HG02970 (cell line): ENCODE data around the gene ANKRD13D.
"Not testable (repeated sequence)": the region's sequence is repeated elsewhere in the genome, so short reads cannot be mapped to it uniquely, and the experiment has no call there.

Experiments
- ATAC-seq: cut with Tn5 transposase; IDR thresholded peaks from one replicate; pipeline ENCODE4 v1.9.1; 2021; ENCODE audit warnings: mild to moderate bottlenecking, moderate library complexity, moderate number of reproducible peaks; ENCODE audit not compliant: unreplicated experiment, low FRiP score

ANKRD13D gene

DNA sequence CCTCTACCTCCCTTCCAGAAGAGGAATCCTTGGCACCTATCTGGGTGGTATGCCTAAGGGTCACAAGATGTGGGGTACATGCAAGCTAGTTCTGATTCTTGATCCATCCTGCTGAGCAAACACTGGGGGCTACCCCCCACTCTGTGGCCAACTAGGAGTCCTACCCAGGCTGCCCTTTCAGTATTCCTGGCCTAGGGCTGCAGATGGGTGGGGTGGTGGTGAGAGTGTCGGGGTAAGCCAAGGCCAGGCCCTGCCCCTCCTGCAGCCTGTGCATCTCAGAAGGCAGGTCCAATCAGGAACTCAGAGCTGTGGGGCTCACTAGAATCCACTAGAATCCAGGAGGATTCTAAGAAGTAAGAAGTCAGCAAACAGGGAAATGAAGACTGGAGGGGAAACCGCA lies 25.1 kb downstream of the ANKRD13D start:
- no peak for ATAC-seq

DNA sequence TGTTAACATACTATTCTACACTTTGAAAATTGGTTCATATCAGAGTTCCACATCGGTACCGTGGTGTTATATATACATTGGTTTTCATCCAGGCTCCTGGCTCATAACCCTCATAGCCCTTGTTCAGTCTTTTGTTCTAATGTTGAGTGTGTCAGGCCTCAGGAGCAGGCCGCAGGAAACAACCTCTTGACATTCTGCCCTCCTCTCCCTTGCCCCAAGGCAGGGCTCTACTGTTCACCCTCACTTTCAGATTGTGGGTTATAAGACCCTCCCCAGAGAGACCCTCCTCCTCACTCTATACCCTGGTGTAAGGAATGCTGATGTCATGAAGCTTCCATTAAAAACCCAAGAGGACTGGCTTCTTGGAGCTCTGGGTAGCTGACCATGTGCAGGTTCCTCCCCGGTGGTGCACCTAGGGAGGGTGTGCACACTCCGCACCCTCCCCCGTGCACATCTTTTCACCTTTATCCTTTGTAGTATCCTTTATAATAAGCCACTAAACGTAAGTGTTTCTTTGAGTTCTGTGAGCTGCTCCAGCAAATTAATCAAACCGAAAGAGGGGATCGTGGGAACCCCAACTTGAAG lies 26.3 kb downstream of the ANKRD13D start:
- no peak for ATAC-seq

DNA sequence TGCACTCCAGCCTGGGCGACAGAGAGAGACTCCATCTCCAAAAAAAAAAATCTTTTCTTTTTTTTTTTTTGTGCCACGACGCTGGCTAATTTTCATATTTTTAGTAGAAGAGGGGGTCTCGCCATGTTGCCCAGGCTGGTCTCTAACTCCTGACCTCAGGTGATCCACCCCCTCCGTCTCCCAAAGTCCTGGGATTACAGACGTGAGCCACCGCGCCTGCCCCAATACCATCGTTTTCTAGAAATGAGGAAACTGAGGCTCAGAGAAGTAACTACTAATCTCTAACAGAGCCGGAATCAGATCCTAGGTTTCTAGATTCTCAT lies 27.7 kb downstream of the ANKRD13D start:
- ATAC-seq, result no peak

DNA sequence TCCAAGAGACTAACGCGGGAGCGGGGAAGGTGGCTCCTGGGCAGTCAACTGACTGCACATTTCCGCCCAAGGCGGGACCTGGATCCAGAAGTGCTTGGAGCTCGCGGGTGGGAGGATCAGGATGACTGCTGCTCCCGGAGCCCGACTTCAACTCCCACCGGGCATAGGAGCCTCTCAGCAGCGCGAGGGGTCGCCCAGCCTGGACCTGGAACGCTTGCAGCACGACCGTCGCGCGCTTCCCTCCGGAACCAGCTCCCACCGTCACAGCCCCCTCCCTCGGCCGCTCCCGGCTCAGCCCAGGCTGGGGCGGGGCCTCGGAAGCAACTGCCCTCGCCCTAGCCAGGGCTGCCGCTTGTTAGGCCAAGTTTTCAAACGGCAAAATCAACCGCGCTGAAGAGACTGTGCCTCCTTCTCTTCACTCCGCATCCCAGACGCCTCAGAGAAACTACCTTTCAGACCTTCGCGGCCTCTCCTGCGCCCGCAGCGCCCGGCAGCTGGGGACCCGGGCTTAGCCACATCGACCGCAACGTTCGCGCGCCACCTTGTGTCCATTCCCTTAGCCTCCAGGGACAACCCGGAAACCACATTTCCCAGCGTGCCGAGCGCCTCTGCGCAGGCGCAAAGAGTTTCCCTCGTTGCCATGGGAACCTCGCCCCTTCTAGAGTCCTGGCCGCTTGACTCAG lies 28.2 kb downstream of the ANKRD13D start:
- peak; percentile 81 for ATAC-seq

DNA sequence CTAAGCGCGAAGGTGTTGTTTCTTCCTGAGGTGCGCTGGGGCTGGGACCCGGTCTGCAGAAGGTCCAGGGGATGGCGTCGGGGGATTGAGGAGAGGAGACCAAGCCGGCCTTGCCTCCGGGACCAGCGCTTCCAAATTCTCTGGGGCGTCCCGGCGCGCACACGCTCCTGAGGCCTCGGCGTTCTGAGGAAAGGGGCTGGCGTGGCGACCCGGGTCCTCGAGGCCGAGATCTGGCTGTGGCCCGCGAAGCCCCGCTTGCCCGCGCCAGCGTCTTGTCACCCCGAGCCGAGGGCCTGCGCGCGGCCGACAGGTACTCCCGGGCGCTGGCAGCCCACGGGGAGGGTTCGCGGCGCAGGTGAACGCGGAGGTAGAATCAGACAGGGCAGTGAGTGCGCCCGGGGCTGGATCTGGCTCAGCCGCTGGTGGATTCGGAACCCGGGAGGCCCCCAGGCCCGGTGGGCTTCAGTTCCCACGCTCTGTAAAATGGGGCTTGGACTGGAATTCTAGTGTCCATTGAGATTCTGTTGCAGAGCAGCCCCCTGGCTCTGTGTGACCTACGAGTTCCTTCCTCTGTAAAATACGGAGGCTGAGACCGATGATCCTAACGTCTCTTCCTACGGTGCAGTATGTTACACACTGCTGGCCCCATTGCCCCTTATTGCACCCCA lies 28.9 kb downstream of the ANKRD13D start:
- ATAC-seq, result peak; percentile 22

DNA sequence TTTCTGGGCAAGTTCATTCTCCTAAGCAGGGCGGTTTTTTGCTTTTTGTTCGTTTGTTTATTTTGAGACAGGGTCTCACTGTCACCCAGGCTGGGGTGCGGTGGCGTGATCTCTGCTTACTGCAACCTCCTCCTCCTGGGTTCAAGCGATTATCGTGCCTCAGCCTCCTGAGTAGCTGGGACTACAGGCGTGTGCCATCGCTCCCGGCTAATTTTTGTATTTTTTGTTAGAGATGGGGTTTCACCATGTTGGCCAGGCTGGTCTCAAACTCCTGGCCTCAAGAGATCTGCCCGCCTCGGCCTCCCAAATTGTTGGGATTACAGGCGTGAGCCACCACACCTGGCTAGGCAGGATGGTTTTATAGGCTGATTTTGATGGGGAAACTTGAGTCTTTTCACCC lies 29.8 kb downstream of the ANKRD13D start:
- ATAC-seq, result not testable (repeated sequence)

DNA sequence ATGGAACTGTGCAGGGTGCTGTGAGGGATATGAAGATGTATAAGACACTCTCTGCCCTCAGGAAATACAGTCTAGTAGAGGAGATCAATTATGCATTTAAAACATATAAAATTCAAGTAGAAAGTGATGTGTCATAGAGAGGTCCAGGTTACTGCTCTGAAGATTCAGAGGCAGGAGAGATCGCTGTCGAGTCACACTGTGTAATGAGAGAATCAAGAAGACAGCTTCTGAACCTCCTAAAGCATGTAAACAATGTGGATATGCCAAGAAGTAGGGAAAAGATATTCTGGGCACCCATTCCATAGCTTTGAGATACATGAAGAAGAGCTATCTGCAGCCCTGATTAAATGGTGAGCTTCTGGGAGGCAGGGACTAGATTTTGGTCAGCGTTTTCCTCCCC lies 30.9 kb downstream of the ANKRD13D start:
- no peak for ATAC-seq

DNA sequence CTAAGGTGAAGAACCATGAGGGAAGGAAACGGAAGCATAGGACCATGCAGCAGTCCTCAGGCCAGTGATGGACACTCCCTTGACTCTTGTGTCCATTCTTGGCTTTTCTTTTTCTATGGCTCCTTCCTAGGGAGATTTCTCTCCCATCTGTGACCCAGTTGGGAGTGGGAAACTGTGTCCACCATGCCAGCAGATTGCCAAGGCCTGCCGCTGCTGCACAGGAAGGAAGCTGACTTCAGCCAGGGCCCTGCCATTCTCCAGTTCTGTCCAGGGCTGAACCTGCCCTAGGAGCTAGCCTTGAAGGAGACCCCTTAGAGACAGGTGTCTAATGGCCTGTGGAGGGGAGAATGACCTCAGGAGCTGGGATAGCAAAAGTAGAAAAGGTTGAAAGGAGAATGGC lies 31.6 kb downstream of the ANKRD13D start:
- no peak for ATAC-seq

DNA sequence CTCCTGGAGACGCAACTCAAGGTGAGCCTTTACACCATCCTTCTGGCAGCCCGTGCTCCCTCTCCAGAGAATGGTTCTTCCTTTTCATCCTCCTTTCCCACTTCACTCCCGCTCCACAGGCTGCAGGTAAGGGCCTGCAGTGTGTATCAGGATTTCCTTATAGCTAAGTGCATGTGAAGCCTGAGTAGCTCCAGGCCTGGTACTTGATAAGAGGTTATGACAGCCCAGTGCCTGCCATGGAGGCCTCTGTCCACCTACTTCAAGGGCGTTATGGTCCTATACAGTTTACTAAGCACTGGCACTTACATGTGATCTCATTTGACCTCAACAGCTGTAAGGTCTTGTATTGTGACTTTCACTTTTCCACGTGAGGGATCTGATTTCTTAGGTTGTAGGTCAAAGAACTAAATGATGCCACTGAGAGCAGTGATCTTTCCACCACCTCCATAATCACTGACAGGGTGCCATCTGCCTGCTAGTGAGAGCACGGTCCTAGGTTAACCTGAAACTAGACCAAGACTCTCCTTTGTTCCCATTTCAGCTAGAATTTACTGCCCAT lies 32.3 kb downstream of the ANKRD13D start:
- ATAC-seq, result no peak

DNA sequence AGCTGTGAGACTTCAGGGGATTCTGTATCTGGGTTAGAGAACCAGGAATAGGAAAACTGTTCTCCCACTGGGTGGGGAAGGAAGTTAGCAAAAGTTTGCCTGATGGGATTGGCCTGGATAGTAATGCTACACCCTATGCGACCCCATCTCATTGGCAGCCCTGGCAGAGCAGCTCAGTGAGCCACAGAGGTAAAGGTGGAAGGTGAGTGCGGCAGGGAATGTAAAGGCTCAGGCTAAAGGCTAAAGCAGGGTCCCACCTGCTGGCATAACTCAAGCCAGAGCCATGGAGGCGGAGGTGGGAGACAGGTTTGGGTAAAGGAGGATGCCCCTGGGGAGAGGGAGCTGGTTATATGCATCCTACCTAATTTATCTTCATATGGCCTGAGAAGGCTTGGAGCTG lies 32.9 kb downstream of the ANKRD13D start:
- ATAC-seq, result no peak

DNA sequence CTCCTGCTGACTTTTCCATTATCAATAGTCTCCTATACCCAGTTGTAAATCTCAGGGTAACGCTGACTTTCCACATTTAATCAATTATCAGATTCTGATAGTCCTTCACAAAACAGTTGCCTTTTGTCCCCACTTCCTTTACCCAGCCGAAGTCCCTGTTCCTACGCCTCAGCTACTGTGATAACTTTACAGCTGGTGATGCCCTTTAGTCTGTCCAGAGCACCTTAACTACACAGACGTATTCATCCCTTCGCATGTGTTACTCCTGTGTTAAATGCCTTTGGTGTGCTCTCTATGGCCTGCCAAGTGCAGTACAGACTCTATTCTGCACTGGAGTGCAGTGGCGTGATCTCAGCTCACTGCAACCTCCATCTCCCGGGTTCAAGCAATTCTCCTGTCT lies 34.4 kb downstream of the ANKRD13D start:
- no peak for ATAC-seq

DNA sequence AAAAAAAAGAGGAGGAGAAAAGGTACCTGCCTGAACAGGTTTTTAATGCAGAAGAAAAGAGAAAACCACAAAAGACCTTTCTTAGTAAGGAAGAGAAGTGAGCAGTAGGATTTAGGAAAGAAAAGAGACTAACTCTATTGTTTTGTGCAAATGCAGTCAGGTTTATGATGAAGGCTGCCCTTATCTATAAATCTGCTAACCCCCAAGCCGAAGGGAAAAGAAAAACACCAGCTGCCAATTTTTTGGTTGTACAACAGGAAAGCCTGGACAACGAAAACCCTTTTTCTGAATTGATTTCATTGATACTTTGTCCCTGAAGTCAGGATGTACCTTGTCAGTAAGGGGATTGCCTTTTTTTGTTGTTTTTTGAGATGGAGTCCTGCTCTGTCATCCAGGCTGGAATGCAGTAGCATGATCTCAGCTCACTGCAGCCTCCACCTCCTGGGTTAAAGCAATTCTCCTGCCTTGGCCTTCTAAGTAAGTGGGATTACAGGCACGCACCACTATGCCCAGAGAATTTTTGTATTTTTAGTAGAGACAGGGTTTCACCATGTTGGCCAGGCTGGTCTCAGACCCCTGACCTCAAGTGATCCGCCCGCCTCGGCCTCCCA lies 43.1 kb downstream of the ANKRD13D start:
- ATAC-seq, result no peak

DNA sequence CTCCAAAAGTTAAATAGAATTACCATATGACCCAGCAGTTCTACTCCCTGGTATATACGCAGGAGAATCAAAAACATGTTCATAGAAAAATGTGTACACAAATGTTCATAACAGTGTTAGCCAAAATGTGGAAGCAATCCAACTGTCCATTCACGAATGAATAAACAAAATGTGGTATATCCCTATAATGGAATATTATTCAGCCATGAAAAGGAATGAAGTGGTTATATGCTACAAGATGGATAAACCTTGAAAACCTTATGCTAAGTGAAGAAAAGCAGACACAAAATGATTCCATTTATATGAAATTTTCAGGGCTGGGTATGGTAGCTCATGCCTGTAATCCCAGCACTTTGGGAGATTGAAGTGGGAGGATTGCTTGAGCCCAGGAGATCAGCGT lies 48.2 kb downstream of the ANKRD13D start:
- no peak for ATAC-seq

DNA sequence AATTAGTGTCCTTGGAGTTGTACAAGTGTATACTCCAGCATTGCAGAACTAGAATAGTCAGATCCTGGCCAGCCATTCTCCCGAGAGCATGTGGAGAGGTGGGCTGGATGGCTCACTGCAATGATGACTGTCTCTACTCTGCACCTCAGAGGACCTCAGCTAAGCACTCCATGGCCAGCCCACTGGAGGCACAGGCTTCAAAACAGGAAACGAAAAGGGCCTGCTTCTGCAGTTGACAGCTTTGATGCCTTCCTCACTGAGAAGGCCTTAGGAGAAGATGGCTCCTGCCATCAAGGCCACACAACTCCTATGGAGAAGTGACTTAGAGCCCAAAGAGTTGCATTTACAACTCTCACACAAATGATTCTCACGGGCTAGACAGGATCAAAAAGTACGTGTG lies 55.2 kb downstream of the ANKRD13D start:
- no peak for ATAC-seq

DNA sequence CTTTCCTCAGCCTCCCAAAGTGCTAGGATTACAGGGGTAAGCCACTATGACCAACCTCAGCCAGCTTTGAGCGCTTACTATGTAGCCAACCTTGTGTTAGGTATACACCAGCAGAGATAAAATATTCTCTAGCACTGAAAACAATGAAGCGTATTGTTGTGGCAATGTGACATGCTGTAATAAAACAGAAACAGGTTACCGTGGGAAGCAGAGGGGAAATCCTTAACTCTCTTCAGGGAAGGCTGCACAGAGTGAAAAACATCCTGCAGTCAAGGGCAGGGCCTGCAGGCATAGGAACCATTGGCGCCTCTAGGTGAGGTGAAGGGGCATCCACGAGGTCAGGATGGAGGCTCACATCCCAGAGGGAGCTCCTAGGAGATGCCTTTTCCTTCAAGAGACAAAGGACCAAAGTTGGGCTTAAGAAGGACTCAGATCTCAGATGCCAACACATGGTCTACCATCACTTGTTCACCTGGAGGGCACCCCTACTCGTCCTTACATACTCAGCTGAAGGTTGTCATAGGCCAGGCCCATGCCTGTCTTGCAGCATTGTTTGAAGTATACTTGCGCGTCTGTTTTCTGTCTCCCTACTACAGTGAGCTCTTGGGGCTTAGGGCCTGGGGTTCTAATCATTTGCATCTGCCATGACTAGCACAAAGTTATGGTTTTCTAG lies 56.3 kb downstream of the ANKRD13D start:
- ATAC-seq, result no peak

DNA sequence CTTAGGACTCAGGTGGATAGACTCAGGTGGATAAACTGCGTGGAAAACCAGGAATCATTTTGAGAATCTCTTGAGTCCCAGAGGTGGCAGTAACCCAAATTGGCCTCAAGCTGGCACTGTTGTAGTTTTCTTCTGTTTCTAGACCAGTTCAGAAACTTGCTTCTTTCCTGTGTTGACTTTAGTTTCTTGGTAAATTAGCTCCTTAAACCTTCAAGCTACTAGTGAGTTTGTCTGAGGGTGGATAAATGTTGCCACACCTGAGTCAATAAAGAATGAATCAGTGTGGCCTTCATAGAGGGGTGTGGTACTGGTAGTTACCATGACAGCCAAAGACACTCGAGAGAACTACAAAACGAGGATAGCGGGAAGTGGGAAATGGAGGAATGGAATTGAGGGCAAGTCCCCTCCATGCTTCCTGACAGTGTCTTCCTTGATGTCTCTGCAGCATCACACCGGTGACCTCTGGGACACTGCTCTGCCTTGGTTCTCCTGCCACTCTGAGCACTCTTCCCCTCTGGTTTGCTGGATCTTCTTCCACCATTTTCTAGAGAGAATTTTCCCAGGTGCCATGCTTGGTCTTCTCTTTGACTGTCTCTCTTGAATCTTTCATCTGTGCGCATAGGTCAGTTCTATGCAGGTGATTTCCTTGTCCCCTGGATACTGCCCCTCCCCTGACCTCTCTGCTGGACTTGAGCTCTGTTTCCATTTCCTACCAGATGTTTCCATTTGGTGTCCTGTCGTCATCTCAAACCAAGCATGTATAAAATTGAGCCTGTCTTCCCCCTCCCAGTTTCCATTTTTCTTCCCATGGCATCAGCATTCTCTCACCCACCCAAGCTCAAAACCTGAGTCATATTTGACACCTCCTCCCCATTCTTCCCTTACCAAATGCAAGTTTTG lies 57.1 kb downstream of the ANKRD13D start:
- ATAC-seq, result no peak

DNA sequence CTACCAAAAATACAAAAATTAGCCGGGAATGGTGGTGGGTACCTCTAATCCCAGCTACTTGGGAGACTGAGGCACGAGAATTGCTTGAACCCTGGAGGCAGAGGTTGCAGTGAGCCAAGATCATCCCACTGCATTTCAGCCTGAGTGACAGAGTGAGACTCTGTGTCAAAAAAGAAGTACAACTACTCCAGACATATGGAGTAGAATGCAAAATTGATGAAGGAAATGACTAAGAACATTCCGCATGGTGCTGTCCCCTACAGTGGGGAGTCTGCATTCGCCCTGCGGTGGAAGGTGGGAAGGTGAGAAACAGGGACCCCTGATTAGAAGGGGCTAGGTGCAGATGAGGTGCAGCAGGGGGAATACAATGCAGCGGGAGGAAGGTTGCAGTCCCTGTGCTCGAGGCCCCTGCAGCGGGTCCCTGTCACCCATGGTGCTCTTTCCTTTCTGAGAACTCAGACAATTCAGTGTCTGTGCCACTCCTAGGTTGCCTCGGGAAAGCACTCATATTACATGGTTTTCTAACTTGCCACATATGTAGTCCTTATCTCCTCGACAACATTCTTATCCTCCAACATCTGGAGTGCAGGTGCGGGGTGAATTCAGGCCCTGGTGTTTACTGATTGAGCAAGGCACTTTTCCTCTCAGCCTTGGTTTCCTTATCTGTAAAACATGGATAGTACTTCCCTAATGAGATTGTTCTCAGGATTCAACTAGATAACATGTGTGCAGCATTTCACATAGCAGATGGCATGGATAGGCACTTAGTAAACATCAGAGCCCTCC lies 59.1 kb downstream of the ANKRD13D start:
- ATAC-seq, result no peak

DNA sequence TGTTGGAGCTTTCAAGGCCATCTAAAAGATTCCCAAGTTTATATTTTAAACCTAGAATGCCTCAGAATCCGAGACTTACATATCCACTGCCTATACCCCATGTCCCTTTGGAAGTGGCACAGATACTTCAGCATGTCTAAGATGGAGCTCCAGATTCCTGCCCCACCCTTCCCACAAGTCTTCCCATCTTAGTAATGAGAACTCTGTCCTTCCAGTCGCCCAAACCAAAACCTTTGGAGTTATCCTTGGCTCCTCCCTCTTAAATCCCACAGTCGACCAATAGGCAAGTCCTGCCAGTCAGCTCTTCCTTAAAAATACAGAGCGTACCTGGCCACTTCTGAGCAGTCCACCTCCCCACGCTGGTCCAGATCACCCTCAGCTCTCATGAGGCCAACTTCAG lies 59.9 kb downstream of the ANKRD13D start:
- ATAC-seq, result no peak

DNA sequence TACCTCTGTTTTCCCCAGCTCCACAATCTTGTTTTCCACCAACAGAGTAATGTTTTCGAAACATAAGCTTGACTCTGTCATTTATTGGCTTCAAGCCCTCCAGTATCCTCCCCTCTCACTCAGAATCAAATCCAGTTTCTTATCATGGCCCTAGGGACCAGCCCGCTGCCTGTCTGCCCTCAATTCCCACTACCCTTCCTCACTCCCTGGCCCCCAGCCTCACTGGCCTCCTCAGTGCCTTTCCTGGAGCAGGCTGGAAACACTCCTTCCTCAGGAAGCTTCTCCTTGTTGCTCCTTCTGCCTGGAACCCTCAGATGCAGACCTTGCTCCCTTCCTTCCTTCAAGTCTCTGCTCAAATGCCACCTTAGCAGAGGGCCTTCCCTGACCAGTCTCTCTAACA lies 60.4 kb downstream of the ANKRD13D start:
- ATAC-seq, result no peak
